ENCODE measurements around the gene ZIC4. TPM values are rescaled to one million over a fixed set of nuclear protein-coding genes. Genes with fewer than 3 reads are reported as not detected.

ZIC4 gene
- 0.75 and 1.0 TPM in 2 replicates for total RNA-seq
- polyA plus RNA-seq (2012) = 6.8 TPM

DNA sequence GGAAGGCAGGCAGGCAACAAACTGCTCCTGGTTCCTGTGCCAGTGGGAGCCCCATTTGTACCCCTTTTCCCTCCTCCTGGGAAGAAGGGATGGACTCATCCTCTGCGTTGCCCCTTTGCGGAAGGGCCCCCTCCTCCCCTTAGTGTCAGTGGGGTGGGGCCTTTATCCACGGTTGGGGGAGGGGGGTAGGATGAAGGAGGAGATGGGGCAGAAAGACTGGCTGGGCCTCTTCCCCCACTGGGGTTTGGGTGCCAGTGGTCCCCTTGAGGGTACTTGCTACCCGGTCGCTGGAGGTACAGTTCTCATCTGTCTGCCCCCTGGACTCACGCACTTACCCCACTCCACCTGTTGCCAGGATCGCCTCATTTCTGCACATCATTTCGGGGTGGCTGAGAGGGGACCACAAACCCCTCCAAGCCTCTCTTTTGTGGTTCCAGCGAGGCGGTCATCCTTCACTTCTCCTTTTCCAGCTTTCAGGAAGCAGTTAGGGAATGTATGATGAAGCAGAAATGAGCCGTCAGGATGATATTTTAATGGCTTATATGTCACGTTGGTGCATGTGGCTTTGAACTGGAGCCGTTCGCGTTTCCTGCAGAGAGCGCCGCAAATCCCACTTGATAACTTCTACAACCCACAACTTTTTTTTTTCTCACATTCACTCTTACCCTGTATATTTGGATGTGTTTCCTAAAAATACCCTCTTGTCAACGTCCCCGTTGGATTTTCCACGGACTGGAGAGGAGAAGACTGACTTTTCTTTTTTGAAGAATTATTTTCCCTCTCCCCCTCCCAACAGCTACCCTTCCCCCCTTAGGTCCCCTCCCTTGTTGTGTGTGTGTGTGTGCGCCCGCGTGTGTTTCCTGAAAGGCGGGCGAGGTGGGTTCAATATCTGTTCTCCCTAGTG is at the start of gene ZIC4:
Gene ZIC4 (minus strand): TSS at position 516 of the 904 bp plus-strand sequence. CDS start 3,746 bp downstream, outside the sequence.
- no peak for DNase-seq (ENCODE audit: low read depth)

GRCh38 chr3:147449669-147450068 is 43.3 kb upstream of the ZIC4 start:
- no peak for DNase-seq (ENCODE audit: low read depth)

GRCh38 chr3:147447224-147447623 is 40.9 kb upstream of the ZIC4 start:
- DNase-seq (ENCODE audit: low read depth) = no peak

DNA sequence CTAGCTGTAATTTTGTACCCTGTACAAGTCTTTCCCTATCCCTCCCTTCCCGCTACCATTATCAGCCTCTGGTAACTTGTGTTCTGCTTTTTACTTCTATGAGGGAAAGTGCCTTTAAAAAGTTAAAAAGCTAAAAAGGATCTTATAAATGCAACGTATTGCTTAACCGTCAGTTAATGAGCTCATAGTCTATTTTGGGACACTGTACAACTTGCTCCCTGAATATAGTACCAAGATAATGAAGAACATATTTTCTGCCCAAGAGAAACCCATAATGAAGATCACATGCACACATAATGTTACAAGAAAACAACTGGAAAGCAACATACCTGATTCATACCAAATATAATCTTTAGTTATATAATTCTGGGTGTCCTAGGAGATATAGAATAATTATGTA is 25.4 kb upstream of the ZIC4 start:
- DNase-seq (ENCODE audit: low read depth) = peak; percentile 20

- no peak for DNase-seq (ENCODE audit: low read depth)
Measured at GRCh38 chr3:147428754-147429153, 22.4 kb upstream of the ZIC4 start.

DNA sequence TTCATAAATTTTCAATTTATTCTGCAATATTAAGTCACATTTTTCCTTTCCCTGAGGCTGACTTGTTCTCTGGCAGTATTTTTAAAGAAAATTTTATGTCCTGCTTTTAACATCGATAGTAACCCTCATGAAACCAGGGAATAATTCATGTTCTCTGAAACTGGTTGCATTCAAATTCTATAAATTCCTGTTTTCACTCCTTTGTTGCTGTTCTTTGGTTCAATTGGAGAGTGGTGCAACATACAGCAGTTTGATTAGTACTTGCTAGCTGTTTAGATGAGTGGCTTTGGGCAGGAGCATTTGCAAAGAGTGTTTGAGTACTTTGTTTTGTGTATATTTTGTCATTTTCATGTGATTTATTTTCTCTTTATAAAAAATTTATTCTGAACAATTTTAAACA is 22.0 kb upstream of the ZIC4 start:
- DNase-seq (ENCODE audit: low read depth) = no peak

DNA sequence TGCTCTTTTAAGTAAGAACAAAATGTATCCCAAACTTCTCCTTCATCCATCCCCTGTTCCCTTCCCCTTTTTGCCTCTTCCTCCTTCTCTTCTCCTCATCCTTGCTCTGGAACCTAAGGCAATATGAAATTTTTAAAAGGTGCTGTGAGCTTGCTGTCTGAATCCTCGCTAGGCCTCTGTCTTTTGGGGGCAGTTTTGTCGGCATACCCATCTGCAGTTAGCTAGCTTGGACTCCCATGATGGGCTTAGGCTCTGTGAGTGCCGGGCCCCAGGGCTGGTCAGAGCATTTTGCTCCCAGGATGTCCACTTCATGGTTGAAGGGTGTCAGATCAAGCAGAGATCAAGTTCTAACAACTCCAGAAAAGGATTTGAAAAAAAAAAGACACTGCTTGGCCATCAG is 21.4 kb upstream of the ZIC4 start:
- DNase-seq (ENCODE audit: low read depth) = no peak

DNA sequence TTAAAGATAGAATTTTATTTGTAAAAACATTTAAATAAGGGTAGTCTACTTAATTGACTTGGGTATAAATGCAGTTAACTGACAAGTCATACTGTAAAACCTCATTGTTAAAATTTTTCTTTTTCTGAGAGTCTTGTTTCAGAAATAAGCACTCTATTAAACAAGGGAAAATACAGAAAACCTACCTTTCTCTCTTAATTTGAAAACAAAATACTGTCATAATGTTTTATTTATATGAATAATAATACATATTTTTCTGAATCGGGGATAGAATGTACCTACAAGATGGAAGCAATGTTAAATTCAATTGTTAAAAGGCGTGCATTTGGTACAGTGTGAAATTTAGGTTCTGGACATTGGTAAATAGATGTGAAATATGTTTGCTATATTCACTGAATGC is 20.6 kb upstream of the ZIC4 start:
- no peak for DNase-seq (ENCODE audit: low read depth)

GRCh38 chr3:147425388-147425850 is 19.1 kb upstream of the ZIC4 start:
- DNase-seq (ENCODE audit: low read depth) = no peak

GRCh38 chr3:147424581-147425387 is 18.4 kb upstream of the ZIC4 start:
- DNase-seq (ENCODE audit: low read depth) = no peak

DNA sequence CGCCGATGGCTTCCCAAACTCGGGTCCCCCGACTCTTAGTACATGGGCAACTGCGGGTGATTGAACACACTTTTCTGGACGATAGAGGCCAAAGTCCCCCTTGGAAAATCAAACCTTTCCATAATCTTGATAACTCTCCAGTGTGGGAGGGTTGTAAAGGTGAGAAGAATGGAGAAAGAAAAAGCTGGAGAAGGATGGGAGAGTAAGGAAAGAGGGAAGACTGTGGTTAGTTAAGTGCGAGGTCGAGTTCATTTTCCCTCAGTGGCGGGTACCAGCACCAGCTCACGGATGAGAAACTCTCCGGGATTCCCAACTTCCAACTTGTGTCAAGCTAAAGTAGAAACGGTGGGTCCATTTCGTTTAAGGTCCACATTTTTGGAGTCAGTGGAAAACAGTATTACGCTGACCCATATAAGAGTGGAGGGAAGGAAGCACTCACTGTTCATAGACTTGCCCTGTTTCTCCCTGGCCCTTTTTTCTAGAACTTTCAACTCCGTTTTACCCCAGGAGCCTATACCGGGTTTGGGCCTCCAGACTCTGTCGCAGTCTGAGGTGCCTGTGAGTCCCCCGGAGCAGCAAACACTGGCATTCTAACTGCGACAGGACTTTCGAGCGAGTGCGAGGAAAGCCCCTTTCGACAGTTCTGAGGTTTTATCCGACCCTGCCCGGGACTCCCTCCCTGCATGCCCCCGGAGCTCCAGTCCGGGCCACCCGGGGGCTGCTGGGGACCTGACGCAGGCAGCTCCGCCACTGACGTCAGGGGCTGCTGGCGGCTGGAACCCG is 17.6 kb upstream of the ZIC4 start:
- no peak for DNase-seq (ENCODE audit: low read depth)

DNA sequence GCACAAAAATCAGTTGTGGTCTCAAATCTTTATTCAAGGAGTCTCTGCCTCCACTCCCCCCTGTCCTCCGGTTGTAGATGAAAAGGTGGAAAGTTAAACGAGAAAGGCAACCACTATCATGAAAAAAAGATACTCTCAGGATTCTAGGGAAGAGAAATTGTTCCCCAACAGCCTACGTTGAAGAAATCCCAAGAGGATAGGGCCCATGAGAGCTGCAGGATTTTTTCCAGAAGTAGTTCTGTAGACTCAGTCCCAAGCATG is 17.1 kb upstream of the ZIC4 start:
- no peak for DNase-seq (ENCODE audit: low read depth)

- DNase-seq (ENCODE audit: low read depth) = no peak
Measured at GRCh38 chr3:147422601-147423536, 16.5 kb upstream of the ZIC4 start.

- no peak for DNase-seq (ENCODE audit: low read depth)
Measured at GRCh38 chr3:147422196-147422595, 15.9 kb upstream of the ZIC4 start.

GRCh38 chr3:147421184-147421912 is 15.0 kb upstream of the ZIC4 start:
- DNase-seq (ENCODE audit: low read depth) = peak; percentile 42

DNA sequence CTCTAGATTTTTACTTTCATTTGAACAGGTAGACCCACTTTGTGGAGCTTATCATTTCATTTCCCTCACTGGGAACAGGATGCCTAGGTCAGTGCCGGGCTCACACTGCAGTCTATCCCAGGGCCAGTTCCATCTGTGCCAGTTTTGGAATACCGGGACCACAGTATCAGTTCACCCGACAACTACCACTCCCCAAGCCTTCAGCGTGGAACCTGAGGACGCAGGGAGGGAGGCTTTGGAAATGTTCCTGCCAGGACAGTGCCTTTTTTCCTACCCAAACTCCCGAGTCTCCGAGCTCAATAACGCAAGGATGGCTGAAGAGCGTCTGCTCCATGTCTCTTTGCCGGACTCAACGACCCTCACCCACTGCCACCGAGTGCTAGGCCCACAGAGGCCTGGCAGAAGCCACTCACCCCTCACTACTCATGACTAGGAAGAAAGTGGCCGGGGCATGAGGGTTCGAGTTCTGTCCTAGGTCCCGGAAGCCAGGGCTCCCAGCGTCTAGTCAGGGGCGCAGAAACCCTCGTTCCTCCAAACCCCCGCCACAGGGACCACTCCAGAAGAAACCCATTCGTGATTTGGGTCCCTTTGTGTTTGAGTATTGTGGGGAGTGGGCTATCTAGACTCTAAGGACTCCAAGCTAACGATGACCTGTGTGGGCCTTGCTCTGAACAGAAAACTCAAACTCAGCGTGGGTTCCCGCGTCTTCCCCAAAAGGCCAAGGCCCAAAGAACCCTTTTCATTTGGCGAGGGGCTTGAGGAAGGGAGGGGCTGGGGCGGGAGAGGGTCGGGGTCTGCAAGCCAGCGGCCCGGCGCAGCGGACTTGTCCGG is 14.2 kb upstream of the ZIC4 start:
- no peak for DNase-seq (ENCODE audit: low read depth)

DNA sequence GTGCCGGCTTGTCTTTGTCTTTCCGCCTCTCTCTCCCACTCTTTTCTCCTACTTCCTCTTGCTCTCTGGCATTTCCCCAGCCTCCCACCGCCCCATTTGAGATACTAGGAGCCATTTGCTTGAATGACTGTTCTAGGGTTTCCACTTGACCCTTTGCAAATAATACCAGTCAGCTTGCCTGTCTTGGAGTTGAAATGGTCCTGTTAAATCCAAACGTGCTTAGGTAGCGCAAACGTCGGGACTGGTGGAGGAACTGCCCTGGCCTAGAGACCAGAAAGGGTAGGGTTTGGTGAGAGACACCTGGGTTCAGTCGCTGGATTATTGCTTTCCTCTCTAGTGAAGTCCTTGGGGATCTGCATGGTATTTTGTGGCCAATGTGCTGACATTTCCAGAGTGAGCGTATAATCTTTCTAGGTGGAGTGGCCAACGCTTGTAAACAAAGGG is 13.5 kb upstream of the ZIC4 start:
- DNase-seq (ENCODE audit: low read depth) = no peak

DNA sequence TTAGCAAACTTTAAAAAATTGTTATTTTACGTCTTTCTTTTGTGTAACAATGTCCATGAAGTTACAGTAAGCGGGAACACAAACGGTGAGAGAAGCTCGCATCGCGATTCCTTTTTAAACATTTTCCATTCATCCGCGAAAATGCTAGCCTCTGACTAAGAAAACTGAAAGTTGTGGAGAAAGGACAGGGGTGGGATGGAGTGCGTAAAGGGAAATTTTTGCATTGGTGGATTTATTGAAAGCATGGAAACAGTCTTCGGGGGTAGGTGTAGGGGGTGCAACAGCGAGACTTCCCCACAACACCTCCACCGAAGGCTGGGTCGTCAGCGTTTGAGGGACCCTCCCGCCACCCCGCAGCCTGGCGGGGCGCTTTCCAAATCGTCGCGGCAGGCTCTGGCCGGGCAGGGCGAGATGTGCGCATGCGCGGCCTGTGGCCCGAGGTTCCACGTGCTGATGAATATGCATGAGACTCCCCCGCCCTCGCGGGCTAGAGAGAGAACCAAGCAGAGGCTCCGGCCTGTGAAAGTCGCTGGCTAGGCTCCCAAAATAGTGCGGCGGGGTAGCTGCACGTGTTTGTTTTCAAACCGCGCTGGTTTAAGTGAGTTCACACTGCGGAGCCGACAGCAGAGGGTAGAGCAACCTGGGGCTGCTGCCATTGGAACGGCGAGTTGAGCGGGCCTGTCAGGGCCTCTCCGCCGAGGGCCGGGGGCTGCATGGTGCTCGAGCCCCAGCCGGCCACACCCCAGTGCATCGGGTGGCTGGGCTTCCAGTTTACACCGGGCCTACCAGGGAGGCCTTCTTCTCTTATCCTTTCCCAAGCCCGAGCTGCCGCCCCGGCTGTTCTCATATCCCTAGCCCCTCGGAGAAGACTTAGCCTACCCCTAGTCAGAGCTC is 12.7 kb upstream of the ZIC4 start:
- peak; percentile 97 for DNase-seq (ENCODE audit: low read depth)
